SJCRH30 (cell line): ENCODE results near the gene KCNIP4. TPM values are rescaled to one million over a fixed set of nuclear protein-coding genes. Genes with fewer than 3 reads are reported as not detected.
A peak's percentile ranks its signal among the peaks of the same experiment; 100 is the strongest.

Source experiments
- DNase-seq, 2 experiments: peaks; one replicate each; pipeline ENCODE4 v3.0.0-alpha.2; 2015 to 2020
- H3K27ac ChIP-seq: fragments of 250-450 bp; sonication (Bioruptor Pico); 2 replicates; pipeline ENCODE4 v1.5.1; 2020; ENCODE audit warnings: mild to moderate bottlenecking, moderate library complexity
- H3K27me3 ChIP-seq: fragments of 250-450 bp; sonication (Bioruptor Pico); 2 replicates; pipeline ENCODE4 v1.5.1; 2020; ENCODE audit warnings: mild to moderate bottlenecking, moderate library complexity
- H3K36me3 ChIP-seq: fragments of 250-450 bp; sonication (Bioruptor Pico); 2 replicates; pipeline ENCODE4 v1.5.1; 2020; ENCODE audit warnings: mild to moderate bottlenecking, moderate library complexity
- H3K4me1 ChIP-seq: fragments of 250-450 bp; sonication (Bioruptor Pico); 2 replicates; pipeline ENCODE4 v1.5.1; 2020; ENCODE audit warnings: mild to moderate bottlenecking, moderate library complexity
- H3K4me3 ChIP-seq: fragments of 250-450 bp; sonication (Bioruptor Pico); 2 replicates; pipeline ENCODE4 v1.5.1; 2020; ENCODE audit warnings: mild to moderate bottlenecking, moderate library complexity
- H3K9me3 ChIP-seq: fragments of 250-450 bp; sonication (Bioruptor Pico); replicated peaks from 2 replicates; pipeline ENCODE4 v1.5.1; 2020; ENCODE audit warnings: mild to moderate bottlenecking, moderate library complexity
- total RNA-seq: library from RNA; depleted of rRNA; stranded (reverse); fragments of >200 nt; shearing (Covaris generic); gene quantifications from 2 replicates; pipeline ENCODE4 v1.2.3, GENCODE V29; 2014

Gene KCNIP4
- total RNA-seq, 1 experiment from 2014 or later = 0.67 TPM

DNA sequence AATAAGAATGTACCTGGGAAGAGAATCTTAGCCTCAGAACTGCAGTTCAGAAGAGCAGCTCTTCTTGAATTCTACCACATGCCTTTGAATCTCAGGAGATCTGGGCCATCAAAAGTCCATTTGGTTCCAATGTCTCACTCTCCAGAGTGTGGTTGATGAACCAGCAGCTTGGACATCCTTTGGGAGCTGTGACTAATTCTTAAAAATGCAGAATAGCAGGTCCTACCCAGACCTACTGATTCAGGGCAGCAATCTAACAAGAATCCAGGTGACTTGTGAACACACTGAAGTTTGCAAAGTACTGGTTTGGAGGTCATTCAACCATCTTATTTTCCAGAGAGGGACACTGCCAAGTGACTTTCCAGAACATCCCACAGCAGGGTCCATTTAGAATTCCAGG is 1003.6 kb downstream of the KCNIP4 start:
- no peak overlapping the region for H3K4me3 ChIP-seq
- H3K4me1 ChIP-seq = peaks cover 12% of the 10 kb centered on the region
- H3K27me3 ChIP-seq = no peaks in the 10 kb centered on the region
- no peak for DNase-seq
- H3K9me3 ChIP-seq = no peaks in the 10 kb centered on the region
- H3K36me3 ChIP-seq = no peaks in the 10 kb centered on the region
- H3K27ac ChIP-seq = no peak overlapping the region

DNA sequence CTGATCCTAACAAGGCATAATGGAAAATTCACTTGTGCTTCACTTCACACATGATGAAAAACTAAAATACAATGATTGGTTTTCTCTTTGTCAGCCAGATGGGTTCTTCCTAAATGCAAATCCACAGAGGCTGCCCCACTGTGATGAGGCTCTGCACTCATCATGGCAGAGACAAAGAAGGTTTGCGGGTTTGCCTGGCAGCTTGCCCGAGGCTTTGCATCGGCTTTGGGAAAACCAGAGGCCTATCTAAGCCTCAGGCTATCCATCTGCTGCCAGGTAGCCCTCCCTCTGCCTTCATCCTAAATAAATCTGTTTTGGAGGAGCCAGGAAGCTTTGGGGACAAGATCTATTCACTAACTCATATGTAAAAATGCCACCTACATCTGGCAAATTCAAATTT is 1004.1 kb downstream of the KCNIP4 start:
- no peaks in the 10 kb centered on the region for H3K36me3 ChIP-seq
- no peaks in the 10 kb centered on the region for H3K27me3 ChIP-seq
- H3K4me1 ChIP-seq = peaks cover 12% of the 10 kb centered on the region
- H3K27ac ChIP-seq = no peak overlapping the region
- DNase-seq = peak; percentile 31 to 61
- no peaks in the 10 kb centered on the region for H3K9me3 ChIP-seq
- H3K4me3 ChIP-seq = no peak overlapping the region

GRCh38 chr4:20938204-20938603 is 1010.4 kb downstream of the KCNIP4 start:
- Histone ChIP-seq H3K27me3 (no peaks in the 10 kb centered on the region), H3K4me3 (no peak overlapping the region), H3K27ac (no peak overlapping the region), H3K36me3 (no peaks in the 10 kb centered on the region), H3K9me3 (no peaks in the 10 kb centered on the region), H3K4me1 (no peaks in the 10 kb centered on the region)
- DNase-seq = no peak

GRCh38 chr4:20926529-20926928 is 1022.0 kb downstream of the KCNIP4 start:
- DNase-seq = no peak
- no peaks in the 10 kb centered on the region for H3K4me1 ChIP-seq
- H3K27me3 ChIP-seq = no peaks in the 10 kb centered on the region
- H3K36me3 ChIP-seq = no peaks in the 10 kb centered on the region
- H3K9me3 ChIP-seq = no peaks in the 10 kb centered on the region
- no peak overlapping the region for H3K4me3 ChIP-seq
- H3K27ac ChIP-seq = no peak overlapping the region

GRCh38 chr4:20925176-20925575 is 1023.4 kb downstream of the KCNIP4 start:
- Histone ChIP-seq H3K9me3 (no peaks in the 10 kb centered on the region), H3K27ac (no peak overlapping the region), H3K27me3 (no peaks in the 10 kb centered on the region), H3K4me1 (no peaks in the 10 kb centered on the region), H3K4me3 (no peak overlapping the region), H3K36me3 (no peaks in the 10 kb centered on the region)
- no peak for DNase-seq

- H3K4me1 ChIP-seq = no peaks in the 10 kb centered on the region
- no peak overlapping the region for H3K4me3 ChIP-seq
- H3K36me3 ChIP-seq = no peaks in the 10 kb centered on the region
- H3K27me3 ChIP-seq = no peaks in the 10 kb centered on the region
- no peaks in the 10 kb centered on the region for H3K9me3 ChIP-seq
- no peak for DNase-seq
- H3K27ac ChIP-seq = no peak overlapping the region
These were observed 1025.6 kb downstream of the KCNIP4 start for GRCh38 chr4:20922962-20923361.

GRCh38 chr4:20916106-20916505 is 1032.5 kb downstream of the KCNIP4 start:
- H3K36me3 ChIP-seq = no peaks in the 10 kb centered on the region
- no peaks in the 10 kb centered on the region for H3K27me3 ChIP-seq
- no peak overlapping the region for H3K27ac ChIP-seq
- DNase-seq = peak in 1 of 2 experiments; percentile 29
- H3K4me3 ChIP-seq = no peak overlapping the region
- peaks cover 2% of the 10 kb centered on the region; the same call in 1 of the 2 replicates for H3K4me1 ChIP-seq
- H3K9me3 ChIP-seq = no peaks in the 10 kb centered on the region

GRCh38 chr4:20904966-20905365 is 1043.6 kb downstream of the KCNIP4 start:
- no peak for DNase-seq
- Histone ChIP-seq H3K4me1 (no peaks in the 10 kb centered on the region), H3K27me3 (0 out of 2 replicates have a peak, but pooled peaks cover 3% of the 10 kb centered on the region), H3K27ac (no peak overlapping the region), H3K4me3 (no peak overlapping the region), H3K36me3 (no peaks in the 10 kb centered on the region), H3K9me3 (no peaks in the 10 kb centered on the region)

DNA sequence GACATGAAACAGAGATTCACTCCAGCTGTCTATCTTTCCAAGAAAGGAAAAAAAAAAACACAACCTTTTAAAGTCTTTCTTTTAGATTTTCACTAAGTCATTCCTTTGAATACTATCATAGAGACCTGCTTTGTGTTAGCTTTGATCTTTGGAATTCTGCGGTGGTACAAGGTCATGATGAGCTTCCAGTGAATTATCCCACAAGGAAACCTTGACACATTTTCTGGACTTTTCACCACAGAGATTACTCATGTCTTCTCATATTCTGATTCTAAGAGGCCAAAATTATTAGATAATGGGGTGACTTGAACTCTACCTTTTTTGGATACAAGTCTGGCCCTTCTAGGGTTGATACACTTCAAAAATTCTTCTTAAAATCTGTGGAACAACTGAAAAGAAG is 1046.7 kb downstream of the KCNIP4 start:
- Histone ChIP-seq H3K36me3 (no peaks in the 10 kb centered on the region), H3K9me3 (no peaks in the 10 kb centered on the region), H3K27me3 (0 out of 2 replicates have a peak, but pooled peaks cover 3% of the 10 kb centered on the region), H3K4me3 (no peak overlapping the region), H3K4me1 (no peaks in the 10 kb centered on the region), H3K27ac (no peak overlapping the region)
- DNase-seq = no peak

- no peaks in the 10 kb centered on the region for H3K9me3 ChIP-seq
- H3K27me3 ChIP-seq = no peaks in the 10 kb centered on the region
- H3K36me3 ChIP-seq = no peaks in the 10 kb centered on the region
- no peaks in the 10 kb centered on the region for H3K4me1 ChIP-seq
- peak in 1 of 2 experiments; percentile 33 for DNase-seq
- H3K4me3 ChIP-seq = no peak overlapping the region
- no peak overlapping the region for H3K27ac ChIP-seq
These were observed 1049.0 kb downstream of the KCNIP4 start for GRCh38 chr4:20899591-20899990.

GRCh38 chr4:20895988-20896387 is 1052.6 kb downstream of the KCNIP4 start:
- H3K4me3 ChIP-seq = no peak overlapping the region
- no peak overlapping the region for H3K27ac ChIP-seq
- no peaks in the 10 kb centered on the region for H3K4me1 ChIP-seq
- no peaks in the 10 kb centered on the region for H3K36me3 ChIP-seq
- no peaks in the 10 kb centered on the region for H3K9me3 ChIP-seq
- DNase-seq = no peak
- no peaks in the 10 kb centered on the region for H3K27me3 ChIP-seq

- H3K27me3 ChIP-seq = no peaks in the 10 kb centered on the region
- no peaks in the 10 kb centered on the region for H3K9me3 ChIP-seq
- no peak overlapping the region for H3K4me3 ChIP-seq
- DNase-seq = no peak
- H3K27ac ChIP-seq = no peak overlapping the region
- H3K4me1 ChIP-seq = no peaks in the 10 kb centered on the region
- H3K36me3 ChIP-seq = no peaks in the 10 kb centered on the region
These were observed 1053.4 kb downstream of the KCNIP4 start for GRCh38 chr4:20895208-20895607.

DNA sequence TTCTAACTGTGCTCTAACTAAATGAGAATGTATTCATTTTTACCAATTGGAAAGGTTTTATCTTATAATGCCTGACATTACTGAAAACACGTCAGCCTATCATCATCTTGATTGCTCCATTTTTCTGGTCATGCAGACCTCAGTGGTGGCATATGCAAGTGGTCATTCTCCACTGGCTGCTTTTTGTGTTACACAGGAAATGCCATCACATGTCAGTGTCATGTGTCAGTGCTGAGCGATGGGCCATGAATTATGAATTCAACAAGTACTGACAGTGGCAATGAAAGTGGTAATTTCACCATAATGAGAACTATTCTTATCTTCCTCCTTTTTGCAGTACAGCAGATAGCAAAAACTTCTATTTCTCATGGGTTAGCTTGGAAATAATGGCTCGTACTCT is 1057.8 kb downstream of the KCNIP4 start:
- Histone ChIP-seq H3K27ac (no peak overlapping the region), H3K36me3 (no peaks in the 10 kb centered on the region), H3K9me3 (no peaks in the 10 kb centered on the region), H3K27me3 (no peaks in the 10 kb centered on the region), H3K4me1 (no peaks in the 10 kb centered on the region), H3K4me3 (no peak overlapping the region)
- no peak for DNase-seq

DNA sequence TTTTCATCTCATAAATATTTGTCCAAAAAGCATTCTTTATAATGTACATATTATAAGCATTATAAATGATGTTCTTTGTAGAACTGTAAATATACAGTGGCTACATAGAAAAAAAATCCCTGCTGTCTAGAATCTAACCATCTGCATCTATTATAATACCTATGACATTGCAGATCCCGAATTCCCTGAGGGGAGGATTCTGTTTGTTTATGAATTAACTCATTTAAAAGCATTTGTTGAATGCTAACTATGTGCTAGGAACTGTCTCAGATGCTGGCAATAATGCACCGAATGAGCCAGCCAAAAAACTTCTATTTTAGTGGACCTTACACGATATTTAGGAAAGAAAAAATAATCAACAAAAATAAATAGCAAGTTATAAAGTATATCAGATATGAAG is 1058.7 kb downstream of the KCNIP4 start:
- Histone ChIP-seq H3K27ac (no peak overlapping the region), H3K4me3 (no peak overlapping the region), H3K27me3 (no peaks in the 10 kb centered on the region), H3K36me3 (no peaks in the 10 kb centered on the region), H3K4me1 (no peaks in the 10 kb centered on the region), H3K9me3 (no peaks in the 10 kb centered on the region)
- DNase-seq = peak in 1 of 2 experiments; percentile 16

GRCh38 chr4:20883677-20884076 is 1064.9 kb downstream of the KCNIP4 start:
- Histone ChIP-seq H3K9me3 (no peaks in the 10 kb centered on the region), H3K36me3 (no peaks in the 10 kb centered on the region), H3K27me3 (no peaks in the 10 kb centered on the region), H3K4me3 (no peak overlapping the region), H3K27ac (no peak overlapping the region), H3K4me1 (no peaks in the 10 kb centered on the region)
- DNase-seq = no peak

DNA sequence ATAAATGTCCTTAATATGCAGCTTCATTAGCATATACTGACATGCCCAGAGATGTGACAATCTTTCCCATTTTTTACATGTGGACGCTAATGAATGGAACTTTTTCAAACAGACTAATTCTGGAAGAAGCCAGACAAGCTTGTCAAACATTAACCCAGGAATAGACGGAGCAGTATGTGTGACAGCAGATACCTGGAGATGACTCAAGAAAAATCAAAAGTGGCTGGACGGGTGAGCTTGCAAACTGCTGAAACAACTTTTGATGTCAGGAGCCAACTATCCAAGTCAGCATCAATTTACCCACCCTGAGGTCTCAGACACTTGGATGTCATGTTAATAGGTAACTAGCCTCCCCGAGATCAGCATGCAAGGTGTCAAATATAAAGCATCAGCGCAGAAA is 1065.3 kb downstream of the KCNIP4 start:
- Histone ChIP-seq H3K9me3 (no peaks in the 10 kb centered on the region), H3K27me3 (no peaks in the 10 kb centered on the region), H3K4me1 (no peaks in the 10 kb centered on the region), H3K4me3 (no peak overlapping the region), H3K36me3 (no peaks in the 10 kb centered on the region), H3K27ac (no peak overlapping the region)
- no peak for DNase-seq
